WERI-Rb-1 (cell line): Measurements from ENCODE around the gene ADNP2.

ENCODE experiments used
- DNase-seq: peaks from one replicate; pipeline ENCODE4 v3.0.0-alpha.2; 2020
- H3K27ac ChIP-seq: fragments of 250-450 bp; sonication (Bioruptor Pico); 2 replicates; pipeline ENCODE4 v1.5.1; 2020; ENCODE audit warnings: mild to moderate bottlenecking, moderate library complexity
- H3K27me3 ChIP-seq: fragments of 250-450 bp; sonication (Bioruptor Pico); 2 replicates; pipeline ENCODE4 v1.5.1; 2021; ENCODE audit warnings: mild to moderate bottlenecking, low read depth, moderate library complexity; ENCODE audit not compliant: insufficient read depth, severe bottlenecking
- H3K36me3 ChIP-seq: fragments of 250-450 bp; sonication (Bioruptor Pico); 2 replicates; pipeline ENCODE4 v1.5.1; 2020; ENCODE audit warnings: mild to moderate bottlenecking, moderate library complexity
- H3K4me3 ChIP-seq: 2 replicates; pipeline ENCODE4 v1.5.1; 2011; ENCODE audit warnings: low read depth, mild to moderate bottlenecking, control low read depth, low read length
- H3K9me3 ChIP-seq: fragments of 250-450 bp; sonication (Bioruptor Pico); 2 replicates; pipeline ENCODE4 v1.5.1; 2021; ENCODE audit warnings: mild to moderate bottlenecking, moderate library complexity; ENCODE audit not compliant: severe bottlenecking
- CTCF ChIP-seq: IDR thresholded peaks from 2 replicates; pipeline ENCODE4 v1.5.1; 2011; ENCODE audit warnings: low read depth, mild to moderate bottlenecking, control low read depth, inconsistent platforms, low read length

ADNP2 gene

DNA sequence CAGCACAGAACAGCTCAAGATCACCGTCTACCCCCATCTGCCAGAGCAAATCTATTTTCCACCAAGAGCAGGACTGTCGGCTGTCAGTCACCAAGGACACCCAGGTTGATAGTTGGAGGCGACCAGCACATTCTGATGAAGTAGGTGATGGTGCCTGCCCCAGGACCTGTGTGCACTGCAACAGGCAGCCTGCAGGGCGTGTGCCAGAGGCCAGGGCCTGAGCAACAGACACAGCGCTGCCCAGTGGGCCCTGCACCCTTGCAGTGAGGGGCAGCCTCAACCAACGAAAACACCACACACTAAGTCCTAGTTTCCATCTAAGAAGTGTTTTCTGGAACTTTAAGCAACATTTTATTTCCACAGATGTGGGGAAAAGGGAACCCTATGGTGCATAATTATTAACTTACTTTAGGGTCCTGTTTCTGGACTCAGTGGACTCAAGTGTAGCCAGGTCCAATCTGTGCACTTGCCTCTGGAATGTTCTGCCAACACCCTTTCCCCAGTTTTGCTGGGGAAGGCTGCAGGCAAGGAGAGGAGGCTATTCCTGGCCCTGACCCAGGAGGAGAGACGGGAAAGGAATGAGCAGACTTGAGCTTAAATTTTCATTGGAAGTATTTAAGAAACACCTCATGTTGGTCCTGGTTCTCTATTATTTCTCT is 61.5 kb downstream of the ADNP2 start:
- 0 out of 2 replicates have a peak, but pooled peaks have one; percentile 1 for TF ChIP-seq CTCF

DNA sequence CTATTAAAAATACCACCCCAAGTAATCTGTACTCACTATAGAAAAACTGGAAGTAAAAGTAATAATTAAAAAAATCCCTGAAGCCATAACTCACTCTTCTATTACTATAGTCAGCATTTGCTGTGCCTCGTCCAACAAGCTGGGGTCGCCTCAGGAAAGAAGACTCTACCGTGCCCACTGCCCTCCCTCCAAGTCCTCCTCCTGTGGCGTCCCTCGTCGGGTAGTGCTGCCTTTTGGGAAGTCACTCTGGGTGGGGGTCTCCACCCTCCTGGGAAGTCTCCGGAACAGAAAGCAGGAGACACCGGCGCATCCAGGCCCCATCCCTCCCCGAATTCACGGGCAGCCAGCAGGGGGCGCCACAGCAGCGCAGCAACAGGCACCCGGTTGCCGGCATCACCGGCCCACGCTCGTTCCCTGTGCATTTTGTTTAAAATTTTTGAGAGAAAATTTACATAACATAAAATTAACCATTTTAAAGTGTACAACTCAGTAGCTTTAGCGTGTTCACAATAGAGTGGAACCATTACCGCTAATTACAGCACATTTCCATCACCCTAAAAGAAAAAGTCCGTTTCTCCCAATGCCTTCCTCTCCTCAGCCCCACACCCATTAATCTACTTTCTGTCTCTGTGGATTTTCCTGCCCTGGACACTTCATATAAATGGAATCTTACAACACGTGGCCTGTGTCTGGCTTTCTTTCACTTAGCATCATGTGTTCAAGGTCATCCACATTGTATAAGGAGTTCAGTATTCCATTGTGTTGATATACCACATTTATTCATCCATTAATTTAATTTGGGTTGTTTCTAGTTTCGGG is 62.2 kb downstream of the ADNP2 start:
- no peaks in the 10 kb centered on the region for H3K9me3 ChIP-seq
- no peak overlapping the region for H3K27ac ChIP-seq
- TF ChIP-seq CTCF, result peak; percentile 93
- H3K36me3 ChIP-seq, result no peaks in the 10 kb centered on the region; the same call in 1 of the 2 replicates
- H3K27me3 ChIP-seq, result no peaks in the 10 kb centered on the region
- DNase-seq, result peak; percentile 76
- no peak overlapping the region for H3K4me3 ChIP-seq

More for the DNA sequence above, 61.5 kb downstream of the ADNP2 start:
- peaks cover 3% of the 10 kb centered on the region for H3K9me3 ChIP-seq
- H3K36me3 ChIP-seq, result no peaks in the 10 kb centered on the region; the same call in 1 of the 2 replicates
- H3K4me3 ChIP-seq, result no peak overlapping the region
- no peak for DNase-seq
- H3K27ac ChIP-seq, result no peak overlapping the region
- H3K27me3 ChIP-seq, result no peaks in the 10 kb centered on the region

DNA sequence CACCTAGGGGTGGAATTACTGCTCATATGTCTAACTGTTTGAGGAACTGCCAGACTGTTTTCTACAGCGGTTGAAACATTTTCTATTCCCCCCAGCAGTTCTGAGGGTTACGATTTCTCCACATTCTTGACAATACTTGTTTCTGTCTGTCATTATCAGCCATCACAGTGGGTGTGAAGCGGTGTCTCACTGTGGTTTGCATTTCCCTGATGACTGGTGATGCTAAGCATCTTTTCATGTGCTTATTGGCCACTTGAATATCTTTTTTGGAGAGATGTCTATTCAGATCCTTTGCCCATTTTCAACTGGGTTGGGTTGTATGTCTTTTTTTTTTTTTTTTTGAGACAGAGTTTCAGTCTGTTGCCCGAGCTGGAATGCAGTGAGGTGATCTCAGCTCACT is 63.0 kb downstream of the ADNP2 start:
- H3K4me3 ChIP-seq, result no peak overlapping the region
- no peak for DNase-seq
- no peaks in the 10 kb centered on the region for H3K27me3 ChIP-seq
- H3K27ac ChIP-seq, result no peak overlapping the region
- H3K36me3 ChIP-seq, result no peaks in the 10 kb centered on the region; the same call in 1 of the 2 replicates
- no peaks in the 10 kb centered on the region for H3K9me3 ChIP-seq
- no peak for TF ChIP-seq CTCF

DNA sequence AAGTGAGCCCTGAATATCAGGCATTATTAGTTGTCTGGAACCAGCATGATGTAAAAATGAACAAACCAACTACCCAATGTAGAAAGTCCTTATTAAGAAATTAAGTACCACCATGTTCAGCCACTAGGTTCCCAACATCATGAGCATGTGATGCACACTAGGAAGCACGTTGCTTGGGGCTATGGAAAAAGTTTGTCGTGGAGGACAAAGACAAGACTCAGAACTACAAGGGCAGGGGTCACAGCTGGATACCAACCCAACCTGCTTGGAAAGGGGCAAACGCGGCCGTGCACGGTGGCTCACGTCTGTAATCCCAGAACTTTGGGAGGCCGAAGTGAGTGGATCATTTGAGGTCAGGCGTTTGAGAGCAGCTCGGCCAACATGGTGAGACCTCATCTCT is 64.0 kb downstream of the ADNP2 start:
- TF ChIP-seq CTCF, result no peak
- DNase-seq, result no peak
- no peaks in the 10 kb centered on the region for H3K27me3 ChIP-seq

DNA sequence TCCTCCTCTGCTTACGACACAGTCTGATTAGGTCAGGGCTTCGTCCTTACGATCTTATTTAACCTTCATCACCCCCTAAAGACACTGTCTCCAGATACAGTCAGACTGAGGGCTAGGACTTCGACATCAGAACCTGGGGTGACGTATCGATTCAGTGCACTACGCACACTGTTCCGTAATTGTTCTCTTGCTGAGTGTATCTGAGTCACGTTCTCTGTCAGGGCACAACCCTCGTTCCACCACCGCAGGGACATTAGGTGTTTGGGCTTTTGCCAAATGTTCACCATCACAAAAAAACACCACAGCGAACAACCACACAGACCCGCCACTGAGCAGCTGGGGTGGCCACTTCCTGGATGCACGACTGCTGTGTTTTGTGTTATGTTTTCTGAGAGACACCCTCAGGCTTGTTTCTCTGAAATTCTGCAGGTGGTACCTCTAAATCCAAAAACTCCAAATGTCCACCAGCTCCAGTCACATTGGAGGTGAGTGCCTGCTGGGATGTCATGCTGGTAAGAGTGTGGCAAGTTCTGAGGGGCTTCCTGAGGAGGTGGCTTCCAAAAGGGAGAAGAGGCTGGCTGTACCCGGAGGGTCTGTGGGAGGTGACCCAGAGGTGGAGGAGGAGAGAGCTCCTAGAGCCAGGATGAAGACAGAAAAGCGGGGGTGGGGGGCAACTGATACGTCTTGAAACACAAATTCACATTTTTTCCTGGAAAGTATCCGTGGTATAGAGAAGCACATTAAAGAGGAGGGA is 66.6 kb downstream of the ADNP2 start:
- DNase-seq, result no peak

More for the DNA sequence above, 64.0 kb downstream of the ADNP2 start:
- H3K9me3 ChIP-seq, result no peaks in the 10 kb centered on the region
- no peak overlapping the region for H3K4me3 ChIP-seq
- H3K36me3 ChIP-seq, result no peaks in the 10 kb centered on the region; the same call in 1 of the 2 replicates
- no peak overlapping the region for H3K27ac ChIP-seq

More for the DNA sequence above, 66.6 kb downstream of the ADNP2 start:
- no peak overlapping the region; the same call in 1 of the 2 replicates for H3K27ac ChIP-seq
- no peaks in the 10 kb centered on the region for H3K36me3 ChIP-seq
- H3K4me3 ChIP-seq, result no peak overlapping the region
- H3K9me3 ChIP-seq, result no peaks in the 10 kb centered on the region
- TF ChIP-seq CTCF, result no peak
- H3K27me3 ChIP-seq, result no peaks in the 10 kb centered on the region
